ENCODE data around the gene PLCXD3.
"Not testable (repeated sequence)": the region's sequence is repeated elsewhere in the genome, so short reads cannot be mapped to it uniquely, and the experiment has no call there.

Gene PLCXD3

GRCh38 chr5:41325074-41325473 lies 185.3 kb downstream of the PLCXD3 start:
- TF ChIP-seq POLR2AphosphoS5 (IDR thresholded peaks at IDR 0.05; ENCODE audit: low read depth) (no peak), CTCF (IDR thresholded peaks at IDR 0.05; ENCODE audit: insufficient read depth, low read length) (no peak), REST (IDR thresholded peaks at IDR 0.05; ENCODE audit: insufficient replicate concordance, low read depth) (no peak)
- Histone ChIP-seq H3K4me3 (replicated peaks; ENCODE audit: insufficient read depth, low read length) (no peak overlapping the region), H3K27me3 (ENCODE audit: insufficient read depth, poor library complexity, severe bottlenecking) (no peaks in the 10 kb centered on the region), H3K27ac (replicated peaks) (no peak overlapping the region)
- DNase-seq (ENCODE audit: low read depth in 1 of 2, low spot score in 1 of 2), result no peak

GRCh38 chr5:41322826-41323225 lies 187.6 kb downstream of the PLCXD3 start:
- not testable (repeated sequence) for DNase-seq (ENCODE audit: low read depth in 1 of 2, low spot score in 1 of 2); H3K27ac ChIP-seq (replicated peaks); H3K27me3 ChIP-seq (ENCODE audit: insufficient read depth, poor library complexity, severe bottlenecking); H3K4me3 ChIP-seq (replicated peaks; ENCODE audit: insufficient read depth, low read length)

- no peak for DNase-seq (ENCODE audit: low read depth in 1 of 2, low spot score in 1 of 2)
- TF ChIP-seq POLR2AphosphoS5 (IDR thresholded peaks at IDR 0.05; ENCODE audit: low read depth) (no peak), REST (IDR thresholded peaks at IDR 0.05; ENCODE audit: insufficient replicate concordance, low read depth) (no peak), GABPA (IDR thresholded peaks at IDR 0.05; ENCODE audit: low read depth) (no peak), SPI1 (IDR thresholded peaks at IDR 0.05; ENCODE audit: borderline replicate concordance, low read depth) (no peak), CTCF (IDR thresholded peaks at IDR 0.05; ENCODE audit: insufficient read depth, low read length) (no peak)
- no peak overlapping the region for H3K27ac ChIP-seq (replicated peaks)
- no peaks in the 10 kb centered on the region for H3K27me3 ChIP-seq (ENCODE audit: insufficient read depth, poor library complexity, severe bottlenecking)
- H3K4me3 ChIP-seq (replicated peaks; ENCODE audit: insufficient read depth, low read length), result no peak overlapping the region
Measured at GRCh38 chr5:41312478-41313060, 197.8 kb downstream of the PLCXD3 start.

- Histone ChIP-seq H3K4me3 (replicated peaks; ENCODE audit: insufficient read depth, low read length) (no peak overlapping the region), H3K27ac (replicated peaks) (no peak overlapping the region)
- no peak for DNase-seq (ENCODE audit: low read depth in 1 of 2, low spot score in 1 of 2)
Measured at GRCh38 chr5:41312066-41312465, 198.3 kb downstream of the PLCXD3 start.

More at GRCh38 chr5:41312066-41312465, 198.3 kb downstream of the PLCXD3 start:
- no peaks in the 10 kb centered on the region for H3K27me3 ChIP-seq (ENCODE audit: insufficient read depth, poor library complexity, severe bottlenecking)
- TF ChIP-seq GABPA (IDR thresholded peaks at IDR 0.05; ENCODE audit: low read depth), result no peak
- no peak for TF ChIP-seq REST (IDR thresholded peaks at IDR 0.05; ENCODE audit: insufficient replicate concordance, low read depth)
- TF ChIP-seq POLR2AphosphoS5 (IDR thresholded peaks at IDR 0.05; ENCODE audit: low read depth), result no peak
- no peak for TF ChIP-seq SPI1 (IDR thresholded peaks at IDR 0.05; ENCODE audit: borderline replicate concordance, low read depth)
- TF ChIP-seq CTCF (IDR thresholded peaks at IDR 0.05; ENCODE audit: insufficient read depth, low read length), result no peak

Measured in HL-60 (cell line).